Stimulated activated CD8-positive, alpha-beta memory T cell treated with anti-CD3 and anti-CD28 coated beads, Interleukin-7, amount 100 ng/mL, for 1 hour (primary cell): Measurements from ENCODE around the gene MYRF.

Experiments used
- DNase-seq, 2 donors: peaks; one replicate each; pipeline ENCODE4 v3.0.0-alpha.2; 2020; ENCODE audit warnings: low read depth in 2 of 2

Gene MYRF

GRCh38 chr11:61760946-61761345, 8.5 kb downstream of the MYRF start:
- no peak for DNase-seq

- no peak for DNase-seq
Measured at GRCh38 chr11:61761440-61762222, 9.2 kb downstream of the MYRF start.

- no peak for DNase-seq
Measured at GRCh38 chr11:61762223-61762615, 9.8 kb downstream of the MYRF start.

- DNase-seq: no peak
Measured at GRCh38 chr11:61762798-61763197, 10.4 kb downstream of the MYRF start.

- DNase-seq: no peak
Measured at GRCh38 chr11:61763930-61764605, 11.6 kb downstream of the MYRF start.

GRCh38 chr11:61764606-61765260, 12.3 kb downstream of the MYRF start:
- no peak for DNase-seq

- no peak for DNase-seq
Measured at GRCh38 chr11:61765550-61766253, 13.3 kb downstream of the MYRF start.

- DNase-seq: no peak
Measured at GRCh38 chr11:61766353-61766841, 14.0 kb downstream of the MYRF start.

- DNase-seq: no peak
Measured at GRCh38 chr11:61768376-61769076, 16.1 kb downstream of the MYRF start.

GRCh38 chr11:61769169-61769920, 16.9 kb downstream of the MYRF start:
- DNase-seq: no peak

- no peak for DNase-seq
Measured at GRCh38 chr11:61769946-61770683, 17.7 kb downstream of the MYRF start.

- no peak for DNase-seq
Measured at GRCh38 chr11:61771195-61771894, 18.9 kb downstream of the MYRF start.

- DNase-seq: no peak
Measured at GRCh38 chr11:61771985-61772455, 19.6 kb downstream of the MYRF start.

GRCh38 chr11:61773356-61773755, 20.9 kb downstream of the MYRF start:
- no peak for DNase-seq

GRCh38 chr11:61773809-61774208, 21.4 kb downstream of the MYRF start:
- no peak for DNase-seq

- DNase-seq: no peak
Measured at GRCh38 chr11:61774411-61774810, 22.0 kb downstream of the MYRF start.

- DNase-seq: no peak
Measured at GRCh38 chr11:61775106-61775505, 22.7 kb downstream of the MYRF start.

GRCh38 chr11:61775606-61776554, 23.4 kb downstream of the MYRF start:
- no peak for DNase-seq
